CD14-positive monocyte (primary cell): ENCODE data around the gene IL27RA. TPM values are rescaled to one million over a fixed set of nuclear protein-coding genes. Genes with fewer than 3 reads are reported as not detected.

ENCODE experiments used
- DNase-seq, 3 donors: peaks; one replicate each; pipeline ENCODE4 v3.0.0-alpha.2; 2011 to 2022
- H2AFZ ChIP-seq: 2 replicates; pipeline ENCODE4 v1.6.0; 2012; ENCODE audit warnings: mild to moderate bottlenecking, low read depth, low read length, inconsistent platforms; ENCODE audit not compliant: insufficient read depth, poor library complexity, severe bottlenecking
- H3K27ac ChIP-seq, 2 donors: 1 replicate in 1 of 2; 2 replicates in 1 of 2; pipeline ENCODE4 v1.5.1; 2012 to 2013; ENCODE audit warnings: low read length in 2 of 2, control low read depth in 1 of 2, inconsistent platforms in 1 of 2, low read depth in 1 of 2, mild to moderate bottlenecking in 1 of 2
- H3K27me3 ChIP-seq, 2 donors: one replicate each; pipeline versions ENCODE4 v1.6.0 to v1.6.1; 2011 to 2013; ENCODE audit warnings: low read length in 2 of 2; ENCODE audit not compliant: control insufficient read depth in 2 of 2, insufficient read depth in 2 of 2
- H3K36me3 ChIP-seq, 2 donors: replicated peaks in 1 of 2; 1 replicate in 1 of 2; 2 replicates in 1 of 2; pipeline versions ENCODE4 v1.5.1 to v1.6.1; 2012 to 2013; ENCODE audit warnings: low read length in 2 of 2, control low read depth in 1 of 2, inconsistent platforms in 1 of 2, mild to moderate bottlenecking in 1 of 2; ENCODE audit not compliant: insufficient read depth in 2 of 2, control insufficient read depth in 1 of 2
- H3K4me1 ChIP-seq, 2 donors: 1 replicate in 1 of 2; 2 replicates in 1 of 2; pipeline versions ENCODE4 v1.5.1 to v1.6.1; 2012 to 2013; ENCODE audit warnings: low read length in 2 of 2, control low read depth in 1 of 2, inconsistent platforms in 1 of 2, mild to moderate bottlenecking in 1 of 2, moderate library complexity in 1 of 2; ENCODE audit not compliant: insufficient read depth in 2 of 2, control insufficient read depth in 1 of 2
- H3K4me2 ChIP-seq: replicated peaks from 2 replicates; pipeline ENCODE3; 2012; ENCODE audit warnings: low read length, moderate library complexity, mild to moderate bottlenecking; ENCODE audit not compliant: poor library complexity, severe bottlenecking; ENCODE audit errors: extremely low read depth
- H3K4me3 ChIP-seq, 3 experiments: fragments of 200-600 bp in 1 of 3; sonication (generic) in 1 of 3; replicated peaks in 1 of 3; 1 replicate in 2 of 3; 2 replicates in 1 of 3; pipeline ENCODE4 v1.5.1; 2011 to 2013; ENCODE audit warnings: low read length in 3 of 3, mild to moderate bottlenecking in 3 of 3, control low read depth in 2 of 3, low read depth in 2 of 3, inconsistent platforms in 1 of 3, moderate library complexity in 1 of 3
- H3K79me2 ChIP-seq: 2 replicates; pipeline ENCODE4 v1.6.0; 2012; ENCODE audit warnings: mild to moderate bottlenecking, control low read depth, inconsistent platforms, low read length, moderate library complexity; ENCODE audit not compliant: insufficient read depth
- H3K9ac ChIP-seq: 2 replicates; pipeline ENCODE4 v1.6.0; 2017; ENCODE audit warnings: low read length, mild to moderate bottlenecking; ENCODE audit not compliant: insufficient read depth, poor library complexity, severe bottlenecking
- H3K9me3 ChIP-seq, 2 donors: replicated peaks in 1 of 2; 1 replicate in 1 of 2; 2 replicates in 1 of 2; pipeline versions ENCODE4 v1.5.1 to v1.6.1; 2012 to 2013; ENCODE audit warnings: low read length in 2 of 2, control low read depth in 1 of 2; ENCODE audit not compliant: control insufficient read depth in 1 of 2, insufficient read depth in 1 of 2
- H4K20me1 ChIP-seq: 2 replicates; pipeline ENCODE4 v1.6.0; 2012; ENCODE audit warnings: mild to moderate bottlenecking, low read length, control low read depth, moderate library complexity; ENCODE audit not compliant: insufficient read depth
- H3K27ac Mint-ChIP-seq, 7 donors: one replicate each; pipeline ENCODE4 v1.8.0; 2020; ENCODE audit warnings: mild to moderate bottlenecking in 7 of 7, mixed read lengths in 7 of 7, moderate library complexity in 6 of 7, inconsistent platforms in 2 of 7
- H3K27me3 Mint-ChIP-seq, 3 donors: one replicate each; pipeline ENCODE4 v1.8.0; 2021 to 2022; ENCODE audit warnings: low read depth in 3 of 3, mild to moderate bottlenecking in 3 of 3, mixed read lengths in 3 of 3, moderate library complexity in 3 of 3, inconsistent platforms in 1 of 3
- H3K36me3 Mint-ChIP-seq, 2 donors: one replicate each; pipeline ENCODE4 v1.8.0; 2020; ENCODE audit warnings: mixed read lengths in 2 of 2, inconsistent platforms in 1 of 2, mild to moderate bottlenecking in 1 of 2
- H3K4me1 Mint-ChIP-seq: one replicate; pipeline ENCODE4 v1.8.0; 2020; ENCODE audit warnings: mild to moderate bottlenecking, mixed read lengths
- H3K4me3 Mint-ChIP-seq, 2 donors: one replicate each; pipeline ENCODE4 v1.8.0; 2020; ENCODE audit warnings: mild to moderate bottlenecking in 2 of 2, mixed read lengths in 2 of 2, moderate library complexity in 1 of 2
- H3K9me3 Mint-ChIP-seq, 7 donors: one replicate each; pipeline ENCODE4 v1.8.0; 2020 to 2022; ENCODE audit warnings: mixed read lengths in 7 of 7, mild to moderate bottlenecking in 6 of 7, moderate library complexity in 6 of 7, inconsistent platforms in 2 of 7
- CTCF ChIP-seq: fragments of 200-600 bp; IDR thresholded peaks from one replicate; pipeline ENCODE4 v1.8.0; 2022; ENCODE audit warnings: antibody characterized with exemption, mild to moderate bottlenecking
- WGBS: methylation state at CpG from one replicate; pipeline ENCODE4 v1.1.5; 2013; ENCODE audit warnings: missing lambda C conversion rate; ENCODE audit not compliant: insufficient coverage; 5-methylcytosine and 5-hydroxymethylcytosine counted together
- intact Hi-C, 2 donors: fragments of 100-400 bp; cut with micrococcal nuclease; formaldehyde crosslinking; loops; one replicate each; pipeline versions ENCODE4 v1.15.0 to v1.15.1; 2023
- polyA plus RNA-seq, 3 donors: library from polyadenylated mRNA; depleted of rRNA in 1 of 3; unstranded in 2 of 3; stranded (reverse) in 1 of 3; fragments of 300-500 nt in 2 of 3; fragments of >200 nt in 1 of 3; fragmentation: Illumina TruSeq in 2 of 3; gene quantifications; 1 replicate in 2 of 3; 2 replicates in 1 of 3; pipeline ENCODE4 v1.2.3, GENCODE V29; 2012 to 2021

IL27RA gene
- polyA plus RNA-seq, 3 donors, result 40.4 to 61.5 (median 54.9) TPM

GRCh38 chr19:14053032-14053431 is 21.5 kb downstream of the IL27RA start:
- intact Hi-C loops, result no loop called here
- Mint-ChIP-seq H3K36me3 (peaks cover 44 to 50% of the 10 kb centered on the region in 2 donors), H3K27ac (peak overlapping the region in 1 of 7 donors; percentile 9), H3K4me1 (peaks cover 12% of the 10 kb centered on the region), H3K4me3 (no peak overlapping the region), H3K9me3 (peaks cover 5 to 13% (median 10%) of the 10 kb centered on the region in 7 donors), H3K27me3 (peaks cover 36 to 42% (median 39%) of the 10 kb centered on the region in 3 donors)
- Histone ChIP-seq H3K4me2 (no peak overlapping the region), H3K36me3 (peaks cover 37 to 49% of the 10 kb centered on the region in 2 donors), H3K4me1 (peaks cover 4 to 5% of the 10 kb centered on the region in 2 donors), H3K4me3 (no peak overlapping the region), H3K79me2 (no peaks in the 10 kb centered on the region), H2AFZ (no peak overlapping the region), H3K27ac (no peak overlapping the region), H3K27me3 (peaks cover 4 to 23% of the 10 kb centered on the region in 2 donors), H3K9ac (no peak overlapping the region), H4K20me1 (peaks cover 8% of the 10 kb centered on the region), H3K9me3 (peaks cover 5 to 10% of the 10 kb centered on the region in 2 donors)
- 96% methylated on average over 3 of the region's 3 CpGs for WGBS
- no peak for DNase-seq
- no peak for TF ChIP-seq CTCF

GRCh38 chr19:14053500-14053899 is 21.9 kb downstream of the IL27RA start:
- Histone ChIP-seq H4K20me1 (peaks cover 8% of the 10 kb centered on the region), H3K4me2 (no peak overlapping the region), H2AFZ (no peak overlapping the region), H3K79me2 (no peaks in the 10 kb centered on the region), H3K4me1 (peaks cover 5 to 6% of the 10 kb centered on the region in 2 donors), H3K9me3 (peaks cover 5 to 10% of the 10 kb centered on the region in 2 donors), H3K4me3 (no peak overlapping the region), H3K36me3 (peaks cover 37 to 46% of the 10 kb centered on the region in 2 donors), H3K27me3 (peaks cover 9 to 28% of the 10 kb centered on the region in 2 donors), H3K9ac (no peak overlapping the region), H3K27ac (no peak overlapping the region)
- WGBS, result 94% methylated on average over 11 of the region's 11 CpGs
- H3K27me3 Mint-ChIP-seq, result peaks cover 40 to 46% (median 43%) of the 10 kb centered on the region in 3 donors
- peaks cover 16% of the 10 kb centered on the region for H3K4me1 Mint-ChIP-seq
- H3K36me3 Mint-ChIP-seq, result peaks cover 44 to 45% of the 10 kb centered on the region in 2 donors
- intact Hi-C loops, result no loop called here
- H3K9me3 Mint-ChIP-seq, result peaks cover 5 to 16% (median 10%) of the 10 kb centered on the region in 7 donors
- TF ChIP-seq CTCF, result no peak
- no peak overlapping the region for H3K27ac Mint-ChIP-seq
- DNase-seq, result no peak
- H3K4me3 Mint-ChIP-seq, result no peak overlapping the region
